Cardiac septum (tissue), 1 donor: ENCODE measurements around the gene ABCB6. TPM values are rescaled to one million over a fixed set of nuclear protein-coding genes. Genes with fewer than 3 reads are reported as not detected.

Experiments
- total RNA-seq: library from RNA; stranded (reverse); fragmentation: NEBNext Ultra II Directional; extraction: Animal tissue kit (Norgen Biotek cat#: 25700); gene quantifications from one replicate; pipeline ENCODE4 v1.2.1, GENCODE V29; 2021
- donor health status: DM: no; HTN: no; CAD: no.

ABCB6 gene
- total RNA-seq, 1 donor from 2014 or later = 17.4 TPM

Other genes with a start within 250 kb of the ABCB6 start
- gene FEV, start 233.8 kb downstream of the ABCB6 start, total RNA-seq = not detected
- gene CRYBA2, start 225.5 kb downstream of the ABCB6 start, total RNA-seq = not detected
- gene CFAP65, start 177.4 kb downstream of the ABCB6 start, total RNA-seq = not detected
- gene IHH, start 158.0 kb downstream of the ABCB6 start, total RNA-seq = not detected
- 6.7 TPM for gene NHEJ1, start 58.1 kb downstream of the ABCB6 start, total RNA-seq
- gene SLC23A3, start 48.9 kb downstream of the ABCB6 start, total RNA-seq = 0.48 TPM
- 67.6 TPM for gene CNPPD1, start 42.0 kb downstream of the ABCB6 start, total RNA-seq
- gene RETREG2, start 40.7 kb downstream of the ABCB6 start, total RNA-seq = 31.2 TPM
- gene ZFAND2B, start 12.2 kb downstream of the ABCB6 start, total RNA-seq = 23.9 TPM
- 66.3 TPM for gene ATG9A, start 10.7 kb upstream of the ABCB6 start, total RNA-seq
- 22.4 TPM for gene ANKZF1, start 10.8 kb upstream of the ABCB6 start, total RNA-seq
- gene GLB1L, start 26.5 kb upstream of the ABCB6 start, total RNA-seq = 2.0 TPM
- 16.3 TPM for gene STK16, start 26.5 kb upstream of the ABCB6 start, total RNA-seq
- not detected for gene TUBA4B, start 34.3 kb upstream of the ABCB6 start, total RNA-seq
- gene TUBA4A, start 35.0 kb upstream of the ABCB6 start, total RNA-seq = 164 TPM
- 78.0 TPM for gene DNAJB2, start 60.4 kb upstream of the ABCB6 start, total RNA-seq
- gene PTPRN, start 90.4 kb upstream of the ABCB6 start, total RNA-seq = 0.97 TPM
- not detected for gene RESP18, start 113.8 kb upstream of the ABCB6 start, total RNA-seq
- 47.2 TPM for gene DNPEP, start 169.0 kb upstream of the ABCB6 start, total RNA-seq
- gene DES, start 199.4 kb upstream of the ABCB6 start, total RNA-seq = 21,230 TPM
- gene SPEG, start 215.9 kb upstream of the ABCB6 start, total RNA-seq = 199 TPM